Erythroblast (primary cell): ENCODE results near the gene ADD1.

Experiments
- GATA1 ChIP-seq: IDR thresholded peaks from 2 replicates; pipeline ENCODE4 v1.6.1; 2011; ENCODE audit warnings: low read depth, mild to moderate bottlenecking, control low read depth, low read length, moderate library complexity
- POLR2A ChIP-seq: IDR thresholded peaks from 2 replicates; pipeline ENCODE4 v1.6.1; 2011; ENCODE audit warnings: mild to moderate bottlenecking, low read length

DNA sequence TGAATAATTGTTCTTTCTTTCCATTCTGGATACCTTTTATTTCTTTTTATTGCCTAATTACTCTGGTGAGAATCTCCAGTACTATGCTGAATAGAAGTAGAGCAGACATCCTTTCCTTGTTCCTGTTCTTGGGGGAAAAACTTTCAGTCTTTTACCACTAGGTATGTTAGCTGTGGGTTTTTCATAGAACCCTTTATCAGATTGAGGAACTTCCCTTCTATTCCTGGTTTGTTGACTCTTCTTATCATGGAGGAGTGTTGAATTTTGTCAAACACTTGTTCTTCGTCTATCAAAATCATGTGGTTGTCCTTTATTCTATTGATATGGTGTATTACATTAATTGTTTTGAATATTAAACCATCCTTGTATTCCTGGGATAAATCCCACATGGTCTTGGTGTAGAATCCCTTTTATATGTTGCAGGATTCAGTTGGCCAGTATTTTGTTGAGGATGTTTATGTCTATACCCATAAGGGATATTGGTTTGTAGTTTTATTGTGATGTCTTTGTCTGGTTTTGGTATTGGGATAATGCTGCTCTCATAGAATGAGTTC lies 27.2 kb upstream of the ADD1 start:
- TF ChIP-seq POLR2A (no peak), GATA1 (no peak)
